Left ventricle myocardium inferior (tissue), 1 donor: Measurements from ENCODE around the gene PDHB. TPM values are rescaled to one million over a fixed set of nuclear protein-coding genes. Genes with fewer than 3 reads are reported as not detected.

Experiments used
- DNase-seq: peaks from one replicate; pipeline ENCODE4 v3.0.0-alpha.2; 2020
- H3K27ac ChIP-seq: fragments of 200-600 bp; replicated peaks from 2 replicates; pipeline ENCODE4 v1.8.0; 2021
- H3K27me3 ChIP-seq: fragments of 200-600 bp; 2 replicates; pipeline ENCODE4 v1.8.0; 2021; ENCODE audit warnings: low read depth
- H3K36me3 ChIP-seq: fragments of 200-600 bp; 2 replicates; pipeline ENCODE4 v1.8.0; 2021
- H3K4me1 ChIP-seq: fragments of 200-600 bp; 2 replicates; pipeline ENCODE4 v1.8.0; 2021
- H3K4me3 ChIP-seq: fragments of 200-600 bp; 2 replicates; pipeline ENCODE4 v1.8.0; 2021; ENCODE audit warnings: mild to moderate bottlenecking, moderate library complexity
- H3K9me3 ChIP-seq: fragments of 200-600 bp; replicated peaks from 2 replicates; pipeline ENCODE4 v1.8.0; 2021
- intact Hi-C: fragments of 100-400 bp; cut with micrococcal nuclease; formaldehyde crosslinking; loops from one replicate; pipeline ENCODE4 v1.11.0; 2022
- total RNA-seq: library from RNA; stranded (reverse); fragmentation: NEBNext Ultra II Directional; extraction: Animal tissue kit (Norgen Biotek cat#: 25700); gene quantifications from one replicate; pipeline ENCODE4 v1.2.1, GENCODE V29; 2021
- TF ChIP-seq, protein P1 (sequence below): fragments of 200-600 bp; IDR thresholded peaks from 2 replicates; pipeline ENCODE4 v1.8.0; 2021; ENCODE audit warnings: antibody characterized with exemption, mild to moderate bottlenecking, borderline replicate concordance
- donor health status: DM: no; HTN: yes; CAD: no; lungs with severe emphysema.

The PDHB gene
- total RNA-seq, 1 donor from 2014 or later = 195 TPM

DNA sequence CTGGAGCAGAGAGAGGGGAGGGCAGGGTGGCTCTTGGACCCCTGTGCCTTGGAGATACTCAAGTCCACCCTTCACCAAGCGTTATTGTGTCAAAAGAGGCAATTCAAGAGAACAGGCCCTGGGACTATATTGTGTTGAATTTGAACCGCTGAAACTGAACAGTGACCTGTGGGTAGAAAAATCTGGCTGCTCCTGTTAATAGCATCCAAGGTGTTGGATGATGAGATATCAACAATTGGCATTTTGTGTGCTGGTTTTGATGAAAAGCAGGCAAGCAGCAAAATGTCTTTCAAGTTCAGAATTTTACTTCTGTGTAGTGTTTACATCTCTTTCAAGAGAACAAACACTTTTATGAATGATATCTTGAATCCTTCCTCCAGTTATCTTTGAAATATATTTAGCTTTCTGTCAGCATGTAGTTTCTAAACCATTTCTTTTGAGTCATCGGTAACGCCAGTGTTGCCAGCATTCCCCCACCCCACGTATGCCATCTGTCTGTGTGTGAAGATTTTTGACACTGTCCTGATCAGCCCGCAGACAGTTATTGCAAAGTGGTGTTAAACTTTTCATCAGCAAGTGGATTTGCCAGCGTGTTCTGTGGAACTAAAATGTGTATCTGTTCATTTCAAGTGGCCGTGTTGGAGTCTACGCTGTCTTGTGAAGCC lies 34.8 kb downstream of the PDHB start:
- DNase-seq = no peak
- intact Hi-C loops = no loop called here
- TF ChIP-seq, protein P1, sequence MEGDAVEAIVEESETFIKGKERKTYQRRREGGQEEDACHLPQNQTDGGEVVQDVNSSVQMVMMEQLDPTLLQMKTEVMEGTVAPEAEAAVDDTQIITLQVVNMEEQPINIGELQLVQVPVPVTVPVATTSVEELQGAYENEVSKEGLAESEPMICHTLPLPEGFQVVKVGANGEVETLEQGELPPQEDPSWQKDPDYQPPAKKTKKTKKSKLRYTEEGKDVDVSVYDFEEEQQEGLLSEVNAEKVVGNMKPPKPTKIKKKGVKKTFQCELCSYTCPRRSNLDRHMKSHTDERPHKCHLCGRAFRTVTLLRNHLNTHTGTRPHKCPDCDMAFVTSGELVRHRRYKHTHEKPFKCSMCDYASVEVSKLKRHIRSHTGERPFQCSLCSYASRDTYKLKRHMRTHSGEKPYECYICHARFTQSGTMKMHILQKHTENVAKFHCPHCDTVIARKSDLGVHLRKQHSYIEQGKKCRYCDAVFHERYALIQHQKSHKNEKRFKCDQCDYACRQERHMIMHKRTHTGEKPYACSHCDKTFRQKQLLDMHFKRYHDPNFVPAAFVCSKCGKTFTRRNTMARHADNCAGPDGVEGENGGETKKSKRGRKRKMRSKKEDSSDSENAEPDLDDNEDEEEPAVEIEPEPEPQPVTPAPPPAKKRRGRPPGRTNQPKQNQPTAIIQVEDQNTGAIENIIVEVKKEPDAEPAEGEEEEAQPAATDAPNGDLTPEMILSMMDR = no peak
- H3K4me1 ChIP-seq = peaks cover 17% of the 10 kb centered on the region
- H3K36me3 ChIP-seq = peaks cover 68% of the 10 kb centered on the region
- H3K9me3 ChIP-seq = no peaks in the 10 kb centered on the region
- H3K4me3 ChIP-seq = no peak overlapping the region
- H3K27me3 ChIP-seq = no peaks in the 10 kb centered on the region
- peak overlapping the region; percentile 81 for H3K27ac ChIP-seq

DNA sequence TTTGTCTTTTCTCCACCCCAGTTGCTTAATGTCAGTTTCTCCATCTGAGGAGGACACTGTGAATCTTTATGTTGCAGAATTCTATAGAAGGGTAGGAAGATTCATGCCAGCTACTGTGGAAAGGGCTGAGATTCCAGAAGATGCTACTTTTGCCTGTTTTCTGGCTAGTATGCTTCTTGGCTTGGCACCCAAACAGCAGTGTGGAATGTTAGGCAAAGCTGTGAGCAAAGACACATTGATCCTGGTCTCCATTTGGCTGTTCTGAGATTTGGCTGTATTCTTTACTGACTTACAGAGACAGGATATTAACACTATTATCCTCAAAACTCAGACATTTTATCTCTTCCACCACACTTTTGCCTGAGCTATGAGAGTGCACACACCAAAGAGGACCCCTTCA lies 39.3 kb downstream of the PDHB start:
- no peak for DNase-seq
- Histone ChIP-seq H3K27me3 (no peaks in the 10 kb centered on the region), H3K27ac (no peak overlapping the region), H3K4me1 (peaks cover 38% of the 10 kb centered on the region), H3K9me3 (no peaks in the 10 kb centered on the region), H3K4me3 (no peak overlapping the region), H3K36me3 (peaks cover 46% of the 10 kb centered on the region)
- intact Hi-C loops = no loop called here
- TF ChIP-seq, protein P1 = no peak

DNA sequence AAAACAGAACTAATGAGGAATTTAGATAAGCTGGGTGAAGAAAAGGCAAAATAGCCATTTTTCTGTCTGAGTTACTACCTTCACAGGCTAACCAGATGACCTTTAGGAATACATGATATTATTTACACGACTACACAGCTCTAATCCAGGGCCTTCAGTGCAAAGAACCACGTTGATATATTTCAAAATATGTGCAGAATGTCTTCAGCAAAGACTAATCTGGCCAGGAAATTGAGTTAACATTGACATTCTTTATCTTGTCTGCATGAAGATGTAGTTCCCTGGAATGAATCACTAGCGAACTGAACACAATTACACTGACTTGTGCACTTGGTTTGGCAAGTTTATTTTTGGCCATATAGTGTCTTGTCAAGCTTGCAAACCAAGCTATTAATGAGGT lies 41.5 kb downstream of the PDHB start:
- peak overlapping the region; percentile 55 for H3K27ac ChIP-seq
- intact Hi-C loops = no loop called here
- peaks cover 49% of the 10 kb centered on the region for H3K4me1 ChIP-seq
- TF ChIP-seq, protein P1 = no peak
- H3K4me3 ChIP-seq = peak overlapping the region; percentile 15
- no peaks in the 10 kb centered on the region for H3K27me3 ChIP-seq
- H3K9me3 ChIP-seq = no peaks in the 10 kb centered on the region
- DNase-seq = no peak
- peaks cover 27% of the 10 kb centered on the region for H3K36me3 ChIP-seq

DNA sequence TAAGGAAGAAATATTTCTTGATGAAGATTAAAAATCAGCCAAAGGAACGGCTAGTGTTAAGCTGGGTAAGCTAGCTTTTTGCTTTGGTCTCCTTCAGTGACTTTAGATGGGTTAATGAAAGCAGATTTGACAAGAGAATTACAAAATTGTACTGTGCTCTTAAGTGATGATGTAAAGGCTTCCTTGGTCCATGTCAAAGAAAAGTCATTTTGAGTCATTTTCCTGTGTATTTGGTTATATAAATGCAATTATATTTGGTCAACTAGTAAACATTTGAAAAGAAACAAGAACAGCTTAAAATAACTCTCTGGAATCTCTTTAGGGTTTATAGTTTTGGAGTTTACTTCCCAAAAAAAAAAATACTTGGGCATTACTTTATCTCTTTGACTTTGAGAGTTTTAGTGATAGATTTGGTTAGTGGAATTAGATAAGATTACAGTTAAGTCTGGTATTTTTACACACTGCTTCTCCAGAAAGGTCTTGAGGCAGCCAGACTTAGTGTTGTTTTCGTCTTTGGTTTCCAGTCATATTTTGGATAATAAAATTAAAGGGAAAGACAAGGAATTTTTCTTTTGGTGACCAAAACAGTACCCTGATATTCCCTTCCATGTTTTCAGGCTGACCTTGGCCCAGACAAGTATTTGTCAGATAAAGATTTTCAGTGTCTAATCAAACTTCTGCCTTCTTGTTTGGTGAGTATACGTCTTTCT lies 42.3 kb downstream of the PDHB start:
- no peaks in the 10 kb centered on the region for H3K27me3 ChIP-seq
- H3K4me1 ChIP-seq = peaks cover 58% of the 10 kb centered on the region
- intact Hi-C loops = no loop called here
- TF ChIP-seq, protein P1 = no peak
- no peak for DNase-seq
- peak overlapping the region; percentile 55 for H3K27ac ChIP-seq
- peak overlapping the region; percentile 15 for H3K4me3 ChIP-seq
- H3K9me3 ChIP-seq = no peaks in the 10 kb centered on the region
- H3K36me3 ChIP-seq = peaks cover 18% of the 10 kb centered on the region

DNA sequence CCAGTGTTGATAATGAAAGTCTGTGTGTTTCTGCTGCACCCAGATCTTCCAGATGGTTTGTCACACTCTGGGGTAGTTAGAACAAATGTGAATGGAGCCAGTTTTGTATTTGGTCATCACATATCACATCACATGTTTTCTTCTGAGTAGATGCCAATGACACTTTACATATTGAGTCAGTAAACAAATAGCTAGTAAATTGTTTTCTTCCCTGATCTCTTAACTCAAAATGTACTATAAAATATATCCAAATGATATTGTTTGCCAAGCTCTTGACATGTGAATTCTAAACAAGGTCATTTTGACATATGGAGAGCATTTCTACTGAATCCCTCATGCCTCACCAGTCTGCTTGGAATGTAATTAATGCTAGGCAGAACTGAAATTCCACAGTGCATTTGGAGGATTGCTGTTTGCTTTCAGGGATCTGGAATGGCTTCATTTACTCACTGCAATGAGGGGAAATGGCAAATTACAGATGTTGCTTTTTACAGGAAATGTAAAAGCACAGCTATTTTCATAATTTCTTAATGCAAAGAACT lies 45.0 kb downstream of the PDHB start:
- peak overlapping the region; percentile 72 for H3K27ac ChIP-seq
- H3K36me3 ChIP-seq = no peaks in the 10 kb centered on the region
- H3K27me3 ChIP-seq = no peaks in the 10 kb centered on the region
- H3K9me3 ChIP-seq = no peaks in the 10 kb centered on the region
- no peak overlapping the region for H3K4me3 ChIP-seq
- no peak for DNase-seq
- TF ChIP-seq, protein P1 = no peak
- intact Hi-C loops = no loop called here
- peaks cover 64% of the 10 kb centered on the region for H3K4me1 ChIP-seq
